ENCODE data around the gene SENP3. TPM values are rescaled to one million over a fixed set of nuclear protein-coding genes. Genes with fewer than 3 reads are reported as not detected.

Gene SENP3
- total and polyA plus RNA-seq, 5 donors from 2014 or later, result 10.1 to 30.7 (median 12.3) TPM

DNA sequence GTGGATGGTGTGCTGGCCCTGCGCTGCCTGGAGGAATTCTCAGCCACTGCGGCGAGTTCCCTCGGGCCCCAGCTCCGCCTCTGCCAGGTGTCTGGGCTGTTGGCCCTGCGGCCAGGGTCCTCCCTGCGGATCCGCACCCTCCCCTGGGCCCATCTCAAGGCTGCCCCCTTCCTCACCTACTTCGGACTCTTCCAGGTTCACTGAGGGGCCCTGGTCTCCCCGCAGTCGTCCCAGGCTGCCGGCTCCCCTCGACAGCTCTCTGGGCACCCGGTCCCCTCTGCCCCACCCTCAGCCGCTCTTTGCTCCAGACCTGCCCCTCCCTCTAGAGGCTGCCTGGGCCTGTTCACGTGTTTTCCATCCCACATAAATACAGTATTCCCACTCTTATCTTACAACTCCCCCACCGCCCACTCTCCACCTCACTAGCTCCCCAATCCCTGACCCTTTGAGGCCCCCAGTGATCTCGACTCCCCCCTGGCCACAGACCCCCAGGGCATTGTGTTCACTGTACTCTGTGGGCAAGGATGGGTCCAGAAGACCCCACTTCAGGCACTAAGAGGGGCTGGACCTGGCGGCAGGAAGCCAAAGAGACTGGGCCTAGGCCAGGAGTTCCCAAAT, 4.5 kb upstream of the SENP3 start:
- Mint-ChIP-seq H3K4me3 (peak overlapping the region in 1 of 4 donors; percentile 83), H3K27ac (peak overlapping the region in 1 of 3 donors; percentile 14), H3K4me1 (peaks cover 17 to 65% (median 40%) of the 10 kb centered on the region in 4 donors)

DNA sequence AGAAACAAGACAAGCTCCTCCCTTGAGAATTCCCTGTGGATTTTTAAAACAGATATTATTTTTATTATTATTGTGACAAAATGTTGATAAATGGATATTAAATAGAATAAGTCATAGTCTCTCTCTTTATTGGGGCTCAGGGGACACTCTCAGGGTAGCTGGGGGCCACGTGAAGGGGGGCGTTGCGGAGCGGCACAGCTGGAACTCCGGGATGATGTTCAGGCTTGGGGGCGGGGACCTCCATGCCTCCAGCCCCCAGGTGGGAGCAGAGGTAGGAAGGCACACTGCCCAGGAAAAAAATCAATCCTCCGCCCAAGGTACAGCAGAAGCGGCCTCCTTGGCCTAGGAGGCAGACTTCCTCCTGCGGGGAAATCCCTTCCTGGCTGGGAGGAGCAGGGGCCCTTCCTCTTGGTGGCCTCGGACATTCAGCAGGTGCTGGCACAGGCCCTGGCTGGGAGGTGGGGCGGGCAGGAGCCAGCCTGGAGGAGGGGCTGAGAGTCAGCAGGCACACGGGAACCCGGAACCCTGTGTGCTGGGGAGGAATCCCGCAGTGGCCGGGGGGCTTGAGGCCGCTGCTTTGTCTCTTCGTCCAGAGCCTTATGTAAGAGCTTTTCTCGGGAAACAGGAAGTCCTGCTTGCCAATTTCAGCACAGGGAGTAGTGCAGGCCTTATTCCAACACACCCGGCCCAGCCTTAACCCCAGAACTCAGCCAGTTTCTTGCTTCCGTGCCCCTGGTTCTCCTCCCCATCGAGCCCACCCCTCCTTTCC, 3.8 kb upstream of the SENP3 start:
- Mint-ChIP-seq H3K27ac (peak overlapping the region in 1 of 3 donors; percentile 43), H3K36me3 (peaks cover 13% of the 10 kb centered on the region), H3K4me1 (peaks cover 16 to 64% (median 38%) of the 10 kb centered on the region in 4 donors), H3K4me3 (peak overlapping the region in 3 of 4 donors; percentile 43 to 93 (median 83)), H3K27me3 (peaks cover 7% of the 10 kb centered on the region), H3K9me3 (no peaks in the 10 kb centered on the region)
- peaks cover 2% of the 10 kb centered on the region for H3K36me3 ChIP-seq (ENCODE audit: control insufficient read depth, insufficient read depth, low read length)
- H3K4me3 ChIP-seq (ENCODE audit: low read depth, low read length), result no peak overlapping the region
- H3K4me1 ChIP-seq (ENCODE audit: control insufficient read depth, insufficient read depth, low read length, poor library complexity, severe bottlenecking), result peaks cover 41% of the 10 kb centered on the region
- no peak for ATAC-seq (ENCODE audit: low read depth in 2 of 2)
- no peaks in the 10 kb centered on the region for H3K9me3 ChIP-seq (ENCODE audit: control insufficient read depth in 2 of 2, low read length in 2 of 2)
- no peaks in the 10 kb centered on the region for H3K27me3 ChIP-seq (ENCODE audit: control insufficient read depth, insufficient read depth, low read length)
- DNase-seq, result peak in 1 of 3 donors; percentile 42
- H3K27ac ChIP-seq (ENCODE audit: insufficient read depth, low read length, poor library complexity, severe bottlenecking), result peak overlapping the region; percentile 51

More for the DNA sequence above, 4.5 kb upstream of the SENP3 start:
- peaks cover 17% of the 10 kb centered on the region for H3K36me3 Mint-ChIP-seq
- H3K4me3 ChIP-seq (ENCODE audit: low read depth, low read length), result no peak overlapping the region
- H3K36me3 ChIP-seq (ENCODE audit: control insufficient read depth, insufficient read depth, low read length), result peaks cover 2% of the 10 kb centered on the region
- H3K27ac ChIP-seq (ENCODE audit: insufficient read depth, low read length, poor library complexity, severe bottlenecking), result peak overlapping the region; percentile 51
- DNase-seq, result no peak
- H3K27me3 Mint-ChIP-seq, result peaks cover 7% of the 10 kb centered on the region
- H3K4me1 ChIP-seq (ENCODE audit: control insufficient read depth, insufficient read depth, low read length, poor library complexity, severe bottlenecking), result peaks cover 41% of the 10 kb centered on the region
- H3K9me3 ChIP-seq (ENCODE audit: control insufficient read depth in 2 of 2, low read length in 2 of 2), result no peaks in the 10 kb centered on the region
- H3K27me3 ChIP-seq (ENCODE audit: control insufficient read depth, insufficient read depth, low read length), result no peaks in the 10 kb centered on the region
- no peaks in the 10 kb centered on the region for H3K9me3 Mint-ChIP-seq
- no peak for ATAC-seq (ENCODE audit: low read depth in 2 of 2)

- H3K4me1 Mint-ChIP-seq, result peaks cover 16 to 57% (median 32%) of the 10 kb centered on the region in 4 donors
- ATAC-seq (ENCODE audit: low read depth in 2 of 2) (no peak), DNase-seq (no peak)
- peak within 1 kb of the TSS in 2 of 3 donors; percentile 73 to 76 for H3K27ac Mint-ChIP-seq
- Histone ChIP-seq H3K9me3 (ENCODE audit: control insufficient read depth in 2 of 2, low read length in 2 of 2) (no peaks in the 10 kb centered on the region), H3K4me1 (ENCODE audit: control insufficient read depth, insufficient read depth, low read length, poor library complexity, severe bottlenecking) (peaks cover 39% of the 10 kb centered on the region), H3K4me3 (ENCODE audit: low read depth, low read length) (no peak within 1 kb of the TSS), H3K27ac (ENCODE audit: insufficient read depth, low read length, poor library complexity, severe bottlenecking) (peak within 1 kb of the TSS; percentile 51), H3K36me3 (ENCODE audit: control insufficient read depth, insufficient read depth, low read length) (peaks cover 2% of the 10 kb centered on the region), H3K27me3 (ENCODE audit: control insufficient read depth, insufficient read depth, low read length) (no peaks in the 10 kb centered on the region)
- H3K4me3 Mint-ChIP-seq, result peak within 1 kb of the TSS in 3 of 4 donors; percentile 43 to 93 (median 83)
- H3K27me3 Mint-ChIP-seq, result peaks cover 7% of the 10 kb centered on the region
- no peaks in the 10 kb centered on the region for H3K9me3 Mint-ChIP-seq
- peaks cover 9% of the 10 kb centered on the region for H3K36me3 Mint-ChIP-seq
Observed at GRCh38 chr17:7558544-7559319, 3.0 kb upstream of the SENP3 start, which contains the start of gene TNFSF13. TNFSF13 (plus strand) TSS chr17:7558750; CDS start chr17:7559040, 290 bp downstream.

DNA sequence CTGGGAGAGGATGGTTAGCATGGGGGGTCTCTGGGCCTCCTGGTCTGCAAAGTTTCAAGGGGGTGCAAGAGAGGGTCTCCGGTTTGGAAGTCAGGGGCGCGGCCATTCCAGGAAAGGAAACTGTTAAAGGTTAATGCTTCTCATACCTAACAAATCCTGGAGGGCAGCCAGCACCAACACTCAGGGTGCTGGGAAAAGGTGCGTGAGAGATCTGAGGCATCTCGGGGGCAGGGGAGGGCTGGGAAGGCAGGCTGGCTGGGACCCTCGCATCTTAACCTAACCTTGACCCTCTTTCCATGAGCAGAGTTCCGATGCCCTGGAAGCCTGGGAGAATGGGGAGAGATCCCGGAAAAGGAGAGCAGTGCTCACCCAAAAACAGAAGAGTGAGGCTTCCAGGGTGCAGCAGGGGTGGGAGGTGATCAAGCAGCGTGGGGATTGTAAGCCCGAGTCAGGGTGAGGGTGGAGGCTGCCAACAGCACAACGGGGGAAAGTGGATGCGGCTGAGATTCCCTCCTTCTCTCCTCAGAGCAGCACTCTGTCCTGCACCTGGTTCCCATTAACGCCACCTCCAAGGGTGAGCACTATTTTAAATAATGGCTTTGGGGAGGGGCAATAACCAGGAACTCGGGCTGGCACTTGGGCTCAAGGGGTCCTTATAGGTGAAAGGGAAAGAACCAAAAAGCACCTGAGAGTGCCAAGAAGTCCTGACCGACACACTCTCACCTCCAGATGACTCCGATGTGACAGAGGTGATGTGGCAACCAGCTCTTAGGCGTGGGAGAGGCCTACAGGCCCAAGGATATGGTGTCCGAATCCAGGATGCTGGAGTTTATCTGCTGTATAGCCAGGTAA, 2.2 kb upstream of the SENP3 start:
- Mint-ChIP-seq H3K27me3 (peaks cover 7% of the 10 kb centered on the region), H3K36me3 (peaks cover 9% of the 10 kb centered on the region), H3K9me3 (no peaks in the 10 kb centered on the region), H3K27ac (peak overlapping the region in 1 of 3 donors; percentile 76), H3K4me1 (peaks cover 16 to 59% (median 30%) of the 10 kb centered on the region in 4 donors), H3K4me3 (peak overlapping the region in 3 of 4 donors; percentile 94 to 97 (median 95))
- ATAC-seq (ENCODE audit: low read depth in 2 of 2) (no peak), DNase-seq (no peak)
- no peak overlapping the region for H3K4me3 ChIP-seq (ENCODE audit: low read depth, low read length)
- peaks cover 40% of the 10 kb centered on the region for H3K4me1 ChIP-seq (ENCODE audit: control insufficient read depth, insufficient read depth, low read length, poor library complexity, severe bottlenecking)
- peaks cover 2% of the 10 kb centered on the region for H3K36me3 ChIP-seq (ENCODE audit: control insufficient read depth, insufficient read depth, low read length)
- H3K9me3 ChIP-seq (ENCODE audit: control insufficient read depth in 2 of 2, low read length in 2 of 2), result no peaks in the 10 kb centered on the region
- H3K27me3 ChIP-seq (ENCODE audit: control insufficient read depth, insufficient read depth, low read length), result no peaks in the 10 kb centered on the region
- H3K27ac ChIP-seq (ENCODE audit: insufficient read depth, low read length, poor library complexity, severe bottlenecking), result no peak overlapping the region

DNA sequence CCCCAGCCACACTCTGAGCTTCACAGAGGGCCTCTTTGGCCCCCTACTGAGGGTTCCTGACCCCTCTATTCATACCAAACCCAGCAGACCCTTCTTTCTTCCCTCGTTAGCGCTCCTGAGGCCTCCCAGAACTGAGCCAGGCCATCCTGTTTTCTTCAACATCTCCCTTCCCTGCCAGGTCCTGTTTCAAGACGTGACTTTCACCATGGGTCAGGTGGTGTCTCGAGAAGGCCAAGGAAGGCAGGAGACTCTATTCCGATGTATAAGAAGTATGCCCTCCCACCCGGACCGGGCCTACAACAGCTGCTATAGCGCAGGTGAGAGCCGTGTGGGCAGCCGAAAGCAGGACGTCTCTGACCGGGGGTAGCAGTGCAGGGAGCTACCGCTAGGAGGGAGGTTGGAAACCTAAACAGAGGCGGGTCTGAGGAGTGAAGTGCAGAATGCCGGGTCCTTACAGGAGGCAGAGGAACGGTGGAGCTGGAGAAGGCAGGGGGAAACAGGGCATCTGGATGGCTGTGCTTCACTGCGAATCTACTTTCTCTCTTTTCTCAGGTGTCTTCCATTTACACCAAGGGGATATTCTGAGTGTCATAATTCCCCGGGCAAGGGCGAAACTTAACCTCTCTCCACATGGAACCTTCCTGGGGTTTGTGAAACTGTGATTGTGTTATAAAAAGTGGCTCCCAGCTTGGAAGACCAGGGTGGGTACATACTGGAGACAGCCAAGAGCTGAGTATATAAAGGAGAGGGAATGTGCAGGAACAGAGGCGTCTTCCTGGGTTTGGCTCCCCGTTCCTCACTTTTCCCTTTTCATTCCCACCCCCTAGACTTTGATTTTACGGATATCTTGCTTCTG, 1.3 kb upstream of the SENP3 start:
- Histone ChIP-seq H3K9me3 (ENCODE audit: control insufficient read depth in 2 of 2, low read length in 2 of 2) (no peaks in the 10 kb centered on the region), H3K4me1 (ENCODE audit: control insufficient read depth, insufficient read depth, low read length, poor library complexity, severe bottlenecking) (peaks cover 40% of the 10 kb centered on the region), H3K36me3 (ENCODE audit: control insufficient read depth, insufficient read depth, low read length) (peaks cover 9% of the 10 kb centered on the region), H3K27me3 (ENCODE audit: control insufficient read depth, insufficient read depth, low read length) (no peaks in the 10 kb centered on the region), H3K4me3 (ENCODE audit: low read depth, low read length) (no peak overlapping the region), H3K27ac (ENCODE audit: insufficient read depth, low read length, poor library complexity, severe bottlenecking) (peak overlapping the region; percentile 97)
- peaks cover 7% of the 10 kb centered on the region for H3K27me3 Mint-ChIP-seq
- peaks cover 10% of the 10 kb centered on the region for H3K36me3 Mint-ChIP-seq
- H3K9me3 Mint-ChIP-seq, result no peaks in the 10 kb centered on the region
- peak overlapping the region; percentile 94 to 98 (median 96) for H3K4me3 Mint-ChIP-seq
- DNase-seq (peak in 2 of 3 donors; percentile 31 to 60), ATAC-seq (ENCODE audit: low read depth in 2 of 2) (no peak)
- H3K27ac Mint-ChIP-seq, result peak overlapping the region; percentile 93 to 98 (median 95)
- peaks cover 16 to 54% (median 25%) of the 10 kb centered on the region in 4 donors for H3K4me1 Mint-ChIP-seq

GRCh38 chr17:7561028-7561575, 617 bp upstream of the SENP3 start:
- H3K4me3 Mint-ChIP-seq, result peak overlapping the region; percentile 94 to 98 (median 96)
- Histone ChIP-seq H3K4me1 (ENCODE audit: control insufficient read depth, insufficient read depth, low read length, poor library complexity, severe bottlenecking) (peaks cover 40% of the 10 kb centered on the region), H3K36me3 (ENCODE audit: control insufficient read depth, insufficient read depth, low read length) (peaks cover 13% of the 10 kb centered on the region), H3K4me3 (ENCODE audit: low read depth, low read length) (peak overlapping the region; percentile 86), H3K27me3 (ENCODE audit: control insufficient read depth, insufficient read depth, low read length) (no peaks in the 10 kb centered on the region), H3K27ac (ENCODE audit: insufficient read depth, low read length, poor library complexity, severe bottlenecking) (peak overlapping the region; percentile 97), H3K9me3 (ENCODE audit: control insufficient read depth in 2 of 2, low read length in 2 of 2) (no peaks in the 10 kb centered on the region)
- H3K27ac Mint-ChIP-seq, result peak overlapping the region; percentile 93 to 98 (median 95)
- peaks cover 14% of the 10 kb centered on the region for H3K36me3 Mint-ChIP-seq
- DNase-seq (peak; percentile 76 to 82 (median 76)), ATAC-seq (ENCODE audit: low read depth in 2 of 2) (peak; percentile 61 to 67)
- H3K9me3 Mint-ChIP-seq, result no peaks in the 10 kb centered on the region
- peaks cover 7% of the 10 kb centered on the region for H3K27me3 Mint-ChIP-seq
- H3K4me1 Mint-ChIP-seq, result peaks cover 16 to 50% (median 21%) of the 10 kb centered on the region in 4 donors

Measured in CD4-positive, CD25-positive, alpha-beta regulatory T cell (primary cell).